CD4-positive, alpha-beta memory T cell (primary cell): ENCODE results near the gene TMEM242. TPM values are rescaled to one million over a fixed set of nuclear protein-coding genes. Genes with fewer than 3 reads are reported as not detected.

Experiments
- CTCF ChIA-PET: fragments of 350-600 bp; sonication (Branson Sonifier 250); formaldehyde crosslinking; loops from one replicate; lab custom pipeline; 2021; ENCODE audit warnings: inconsistent platforms; ENCODE audit not compliant: partially characterized antibody; lab: Charles Lee
- POLR2A ChIA-PET: fragments of 350-600 bp; sonication (Branson Sonifier 250); formaldehyde crosslinking; loops from one replicate; lab custom pipeline; 2021; ENCODE audit not compliant: partially characterized antibody; lab: Charles Lee
- DNase-seq, 5 donors: peaks; one replicate each; pipeline versions ENCODE4 v3.0.0 to v3.0.0-alpha.2; 2020 to 2022; ENCODE audit warnings: mixed read lengths in 1 of 5
- H3K27ac ChIP-seq: one replicate; pipeline ENCODE4 v1.7.0; 2013; ENCODE audit warnings: low read depth, low read length
- H3K27me3 ChIP-seq: 2 replicates; pipeline ENCODE4 v1.7.0; 2013; ENCODE audit warnings: mild to moderate bottlenecking, low read length, moderate library complexity; ENCODE audit not compliant: insufficient read depth
- H3K36me3 ChIP-seq: 2 replicates; pipeline ENCODE4 v1.7.0; 2013; ENCODE audit warnings: mild to moderate bottlenecking, low read length, moderate library complexity; ENCODE audit not compliant: insufficient read depth
- H3K4me1 ChIP-seq: 2 replicates; pipeline ENCODE4 v1.7.0; 2013; ENCODE audit warnings: mild to moderate bottlenecking, low read length, moderate library complexity; ENCODE audit not compliant: insufficient read depth
- H3K4me3 ChIP-seq, 2 donors: one replicate each; pipeline ENCODE4 v1.7.0; 2013; ENCODE audit warnings: low read length in 2 of 2, mild to moderate bottlenecking in 1 of 2
- H3K9me3 ChIP-seq, 2 donors: one replicate each; pipeline ENCODE4 v1.7.0; 2013; ENCODE audit warnings: low read length in 2 of 2, control low read depth in 1 of 2; ENCODE audit not compliant: control insufficient read depth in 1 of 2
- H3K27ac Mint-ChIP-seq, 7 donors: one replicate each; pipeline ENCODE4 v1.8.0; 2020 to 2021; ENCODE audit warnings: mixed read lengths in 7 of 7, mild to moderate bottlenecking in 6 of 7, inconsistent platforms in 3 of 7, moderate library complexity in 3 of 7
- H3K27me3 Mint-ChIP-seq, 2 donors: one replicate each; pipeline ENCODE4 v1.8.0; 2020 to 2021; ENCODE audit warnings: mixed read lengths in 2 of 2
- H3K36me3 Mint-ChIP-seq, 2 donors: one replicate each; pipeline ENCODE4 v1.8.0; 2020 to 2021; ENCODE audit warnings: mixed read lengths in 2 of 2, inconsistent platforms in 1 of 2, mild to moderate bottlenecking in 1 of 2
- H3K4me1 Mint-ChIP-seq, 4 donors: one replicate each; pipeline ENCODE4 v1.8.0; 2020 to 2021; ENCODE audit warnings: mixed read lengths in 4 of 4, mild to moderate bottlenecking in 1 of 4
- H3K4me3 Mint-ChIP-seq, 8 donors: one replicate each; pipeline ENCODE4 v1.8.0; 2020 to 2021; ENCODE audit warnings: mixed read lengths in 8 of 8, mild to moderate bottlenecking in 7 of 8, moderate library complexity in 6 of 8, inconsistent platforms in 3 of 8
- H3K9me3 Mint-ChIP-seq, 8 donors: one replicate each; pipeline ENCODE4 v1.8.0; 2020 to 2021; ENCODE audit warnings: mixed read lengths in 8 of 8, mild to moderate bottlenecking in 5 of 8, inconsistent platforms in 3 of 8, moderate library complexity in 1 of 8
- intact Hi-C: fragments of 100-400 bp; cut with micrococcal nuclease; formaldehyde crosslinking; loops from one replicate; pipeline ENCODE4 v1.15.1; 2023
- polyA plus RNA-seq, 2 donors: library from polyadenylated mRNA; unstranded; fragments of 300-500 nt; fragmentation: Illumina TruSeq; gene quantifications; one replicate each; pipeline ENCODE4 v1.2.3, GENCODE V29; 2021
- total RNA-seq, 2 experiments: library from RNA; stranded (reverse); gene quantifications; one replicate each; pipeline ENCODE4 v1.2.3, GENCODE V29; 2021

Gene TMEM242
- total and polyA plus RNA-seq, 4 experiments from 2014 or later: 11.4 to 14.1 (median 12.1) TPM

DNA sequence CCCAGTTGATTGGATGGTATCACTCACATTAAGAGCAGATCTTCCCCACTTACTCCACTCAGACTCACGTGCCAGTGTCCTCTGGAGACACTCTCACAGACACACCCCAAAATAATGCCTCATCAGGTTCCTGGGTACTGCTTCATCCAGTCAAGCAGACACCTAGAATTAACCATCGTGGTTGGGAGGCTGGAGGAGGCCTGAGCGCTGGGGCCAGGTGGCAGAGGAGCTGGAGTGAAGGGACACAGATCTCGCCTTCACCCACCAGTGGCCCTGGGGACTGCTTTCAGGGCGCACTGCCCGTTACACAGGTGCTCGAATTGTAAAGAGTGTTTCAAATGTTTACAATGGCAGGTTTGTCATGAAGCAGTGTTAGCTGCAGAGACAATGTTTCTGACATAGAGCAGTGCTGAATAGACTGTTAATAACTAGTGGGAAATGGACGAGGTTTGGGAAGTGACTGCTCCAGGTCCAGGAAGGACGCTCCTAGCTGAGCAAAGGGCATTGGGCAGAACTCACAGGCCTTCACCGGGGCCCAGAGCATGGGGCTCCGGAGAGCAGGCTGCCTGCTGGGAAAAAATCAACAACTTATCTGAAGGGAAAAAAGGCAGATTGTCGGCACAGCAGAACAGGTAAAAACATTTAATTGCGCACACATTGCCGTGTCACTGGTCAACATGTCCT is 38.4 kb downstream of the TMEM242 start:
- no peaks in the 10 kb centered on the region for H3K36me3 ChIP-seq
- Mint-ChIP-seq H3K4me3 (no peak overlapping the region), H3K4me1 (peaks cover 0 to 8% (median 0%) of the 10 kb centered on the region in 4 donors), H3K27me3 (no peaks in the 10 kb centered on the region), H3K36me3 (peaks cover 2 to 3% of the 10 kb centered on the region in 2 donors), H3K27ac (no peak overlapping the region), H3K9me3 (no peaks in the 10 kb centered on the region)
- POLR2A ChIA-PET: no interaction called here
- no peak overlapping the region for H3K4me3 ChIP-seq
- H3K27ac ChIP-seq: no peak overlapping the region
- intact Hi-C loops: no loop called here
- H3K27me3 ChIP-seq: no peaks in the 10 kb centered on the region
- H3K9me3 ChIP-seq: no peaks in the 10 kb centered on the region
- CTCF ChIA-PET: interaction anchor here (1.2 kb wide), 1 partner anchor 11 kb away, joined by 3 read pairs; no protein-coding TSS in a partner anchor
- DNase-seq: no peak
- no peaks in the 10 kb centered on the region for H3K4me1 ChIP-seq

GRCh38 chr6:157283900-157284737 is 39.2 kb downstream of the TMEM242 start:
- H3K27ac Mint-ChIP-seq: no peak overlapping the region
- H3K27me3 ChIP-seq: no peaks in the 10 kb centered on the region
- no peaks in the 10 kb centered on the region for H3K36me3 ChIP-seq
- H3K27me3 Mint-ChIP-seq: no peaks in the 10 kb centered on the region
- no peak overlapping the region for H3K4me3 ChIP-seq
- CTCF ChIA-PET: interaction anchor here (1.2 kb wide), 1 partner anchor 10 kb away, joined by 3 read pairs; no protein-coding TSS in a partner anchor
- intact Hi-C loops: no loop called here
- no peaks in the 10 kb centered on the region for H3K4me1 ChIP-seq
- no peaks in the 10 kb centered on the region for H3K9me3 Mint-ChIP-seq
- no peak overlapping the region for H3K27ac ChIP-seq
- peaks cover 0 to 2% of the 10 kb centered on the region in 2 donors for H3K36me3 Mint-ChIP-seq
- H3K9me3 ChIP-seq: no peaks in the 10 kb centered on the region
- DNase-seq: no peak
- peaks cover 0 to 8% (median 0%) of the 10 kb centered on the region in 4 donors for H3K4me1 Mint-ChIP-seq
- POLR2A ChIA-PET: no interaction called here
- H3K4me3 Mint-ChIP-seq: no peak overlapping the region

DNA sequence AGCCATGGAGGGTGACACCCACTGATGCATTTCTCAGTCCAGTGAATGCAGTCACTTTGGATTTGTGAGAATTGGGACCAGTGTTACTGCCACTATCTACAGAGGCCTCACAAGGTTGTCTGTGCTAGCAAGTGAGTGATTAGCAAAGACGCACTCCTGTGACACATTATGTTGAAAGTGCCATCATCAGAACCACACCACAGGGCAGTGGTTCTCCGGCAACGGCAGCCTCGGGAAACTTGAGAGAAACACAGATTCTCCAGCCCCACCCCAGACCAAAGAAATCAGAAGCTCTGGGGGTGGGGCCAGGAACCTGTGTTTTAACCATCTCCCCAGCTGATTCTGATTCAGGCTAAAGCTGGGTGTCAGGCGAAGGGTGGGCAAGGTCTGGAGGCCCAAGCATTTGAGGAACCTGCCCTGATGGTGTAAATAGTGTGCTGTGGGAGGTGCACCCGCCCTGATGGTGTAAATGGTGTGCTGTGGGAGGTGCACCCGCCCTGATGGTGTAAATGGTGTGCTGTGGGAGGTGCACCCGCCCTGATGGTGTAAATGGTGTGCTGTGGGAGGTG is 39.9 kb downstream of the TMEM242 start:
- H3K27ac ChIP-seq: no peak overlapping the region
- no peak overlapping the region for H3K27ac Mint-ChIP-seq
- H3K9me3 ChIP-seq: no peaks in the 10 kb centered on the region
- no peaks in the 10 kb centered on the region for H3K4me1 ChIP-seq
- peaks cover 0 to 2% of the 10 kb centered on the region in 2 donors for H3K36me3 Mint-ChIP-seq
- intact Hi-C loops: no loop called here
- H3K27me3 ChIP-seq: no peaks in the 10 kb centered on the region
- H3K36me3 ChIP-seq: no peaks in the 10 kb centered on the region
- H3K27me3 Mint-ChIP-seq: no peaks in the 10 kb centered on the region
- DNase-seq: no peak
- H3K4me1 Mint-ChIP-seq: peaks cover 0 to 8% (median 0%) of the 10 kb centered on the region in 4 donors
- CTCF ChIA-PET: no interaction called here
- no peaks in the 10 kb centered on the region for H3K9me3 Mint-ChIP-seq
- H3K4me3 Mint-ChIP-seq: no peak overlapping the region
- POLR2A ChIA-PET: no interaction called here
- no peak overlapping the region for H3K4me3 ChIP-seq

- POLR2A ChIA-PET: no interaction called here
- H3K36me3 ChIP-seq: no peaks in the 10 kb centered on the region
- no peaks in the 10 kb centered on the region for H3K9me3 Mint-ChIP-seq
- peaks cover 0 to 8% (median 0%) of the 10 kb centered on the region in 4 donors for H3K4me1 Mint-ChIP-seq
- no peak overlapping the region for H3K27ac ChIP-seq
- no peaks in the 10 kb centered on the region for H3K27me3 ChIP-seq
- no peaks in the 10 kb centered on the region for H3K9me3 ChIP-seq
- H3K4me3 ChIP-seq: no peak overlapping the region
- CTCF ChIA-PET: interaction anchor here (0.7 to 1.3 kb wide), 3 partner anchors 13 to 248 kb away, joined by 3 to 4 read pairs (median 4); no protein-coding TSS in a partner anchor
- H3K4me1 ChIP-seq: no peaks in the 10 kb centered on the region
- no peaks in the 10 kb centered on the region for H3K36me3 Mint-ChIP-seq
- peak overlapping the region in 1 of 7 donors; percentile 56 for H3K27ac Mint-ChIP-seq
- no peaks in the 10 kb centered on the region for H3K27me3 Mint-ChIP-seq
- H3K4me3 Mint-ChIP-seq: no peak overlapping the region
- no peak for DNase-seq
- intact Hi-C loops: no loop called here
Observed at GRCh38 chr6:157282284-157282683, 41.0 kb downstream of the TMEM242 start.

GRCh38 chr6:157281570-157281969 is 41.7 kb downstream of the TMEM242 start:
- H3K4me3 ChIP-seq: no peak overlapping the region

GRCh38 chr6:157280947-157281346 is 42.4 kb downstream of the TMEM242 start:
- no peaks in the 10 kb centered on the region for H3K9me3 Mint-ChIP-seq
- no peaks in the 10 kb centered on the region for H3K36me3 ChIP-seq

More at GRCh38 chr6:157281570-157281969, 41.7 kb downstream of the TMEM242 start:
- Histone ChIP-seq H3K9me3 (no peaks in the 10 kb centered on the region), H3K27me3 (no peaks in the 10 kb centered on the region), H3K36me3 (no peaks in the 10 kb centered on the region), H3K4me1 (no peaks in the 10 kb centered on the region), H3K27ac (no peak overlapping the region)
- no peaks in the 10 kb centered on the region for H3K9me3 Mint-ChIP-seq
- H3K36me3 Mint-ChIP-seq: no peaks in the 10 kb centered on the region
- H3K4me3 Mint-ChIP-seq: no peak overlapping the region
- ChIA-PET POLR2A (no interaction called here), CTCF (interaction anchor here (0.7 to 1.3 kb wide), 3 partner anchors 13 to 248 kb away, joined by 3 to 4 read pairs (median 4); no protein-coding TSS in a partner anchor)
- H3K4me1 Mint-ChIP-seq: peaks cover 0 to 8% (median 0%) of the 10 kb centered on the region in 4 donors
- DNase-seq: no peak
- no peaks in the 10 kb centered on the region for H3K27me3 Mint-ChIP-seq
- no peak overlapping the region for H3K27ac Mint-ChIP-seq
- intact Hi-C loops: no loop called here

GRCh38 chr6:157280157-157280556 is 43.2 kb downstream of the TMEM242 start:
- Histone ChIP-seq H3K4me3 (no peak overlapping the region), H3K27me3 (no peaks in the 10 kb centered on the region), H3K27ac (no peak overlapping the region), H3K9me3 (no peaks in the 10 kb centered on the region), H3K36me3 (no peaks in the 10 kb centered on the region), H3K4me1 (peaks cover 3% of the 10 kb centered on the region)
- intact Hi-C loops: no loop called here
- Mint-ChIP-seq H3K36me3 (no peaks in the 10 kb centered on the region), H3K4me3 (no peak overlapping the region), H3K27me3 (no peaks in the 10 kb centered on the region), H3K27ac (no peak overlapping the region), H3K9me3 (no peaks in the 10 kb centered on the region), H3K4me1 (peaks cover 0 to 8% (median 0%) of the 10 kb centered on the region in 4 donors)
- ChIA-PET CTCF (no interaction called here), POLR2A (no interaction called here)
- no peak for DNase-seq

More at GRCh38 chr6:157280947-157281346, 42.4 kb downstream of the TMEM242 start:
- Histone ChIP-seq H3K27me3 (no peaks in the 10 kb centered on the region), H3K9me3 (no peaks in the 10 kb centered on the region), H3K4me1 (no peaks in the 10 kb centered on the region), H3K27ac (no peak overlapping the region), H3K4me3 (no peak overlapping the region)
- Mint-ChIP-seq H3K27me3 (no peaks in the 10 kb centered on the region), H3K4me3 (no peak overlapping the region), H3K27ac (no peak overlapping the region), H3K4me1 (peaks cover 0 to 8% (median 0%) of the 10 kb centered on the region in 4 donors), H3K36me3 (no peaks in the 10 kb centered on the region)
- no peak for DNase-seq
- CTCF ChIA-PET: no interaction called here
- POLR2A ChIA-PET: no interaction called here
- intact Hi-C loops: no loop called here
